NCI-H526 treated with DMSO at 0.1 percent for 48 hours (cell line): ENCODE measurements around the gene PDE7B.

Experiments used
- DNase-seq: peaks from one replicate; lab custom pipeline; 2025; lab: John Stamatoyannopoulos, UW

Gene PDE7B

GRCh38 chr6:136034422-136034821 is 182.9 kb downstream of the PDE7B start:
- no peak for DNase-seq

DNA sequence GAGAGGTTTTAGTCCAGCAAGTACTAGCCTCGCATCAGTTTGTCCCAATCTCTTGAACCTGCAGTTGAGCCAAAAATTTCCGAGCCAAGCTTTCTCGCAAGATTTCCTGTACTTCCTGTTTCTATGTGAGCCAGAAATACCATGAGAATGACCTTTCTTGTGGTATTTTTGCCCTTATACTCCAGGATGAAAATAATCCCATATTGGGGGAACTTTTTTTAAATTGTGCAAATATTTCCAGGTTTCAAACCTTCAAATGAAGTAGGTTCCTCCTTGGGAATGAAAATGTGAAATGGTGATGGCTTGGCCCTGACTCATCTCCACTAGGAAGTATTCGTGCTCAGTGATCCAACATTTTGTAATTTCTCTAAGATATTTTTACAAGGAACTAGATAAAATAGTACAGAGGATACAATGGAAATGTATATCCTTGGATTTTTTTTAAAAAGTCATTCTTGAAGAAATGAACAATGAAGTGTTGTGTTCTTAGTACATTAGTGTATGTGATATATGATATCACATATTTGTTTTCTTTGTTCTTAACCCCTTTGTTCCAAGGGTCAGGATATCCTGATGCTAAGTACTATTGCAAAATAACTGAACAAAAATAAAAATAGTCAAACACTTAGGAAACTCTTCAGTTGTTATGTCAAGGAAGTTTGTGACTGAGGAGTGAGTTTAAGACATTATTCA is 184.0 kb downstream of the PDE7B start:
- no peak for DNase-seq

- no peak for DNase-seq
Measured at GRCh38 chr6:136036071-136036380, 184.5 kb downstream of the PDE7B start.

DNA sequence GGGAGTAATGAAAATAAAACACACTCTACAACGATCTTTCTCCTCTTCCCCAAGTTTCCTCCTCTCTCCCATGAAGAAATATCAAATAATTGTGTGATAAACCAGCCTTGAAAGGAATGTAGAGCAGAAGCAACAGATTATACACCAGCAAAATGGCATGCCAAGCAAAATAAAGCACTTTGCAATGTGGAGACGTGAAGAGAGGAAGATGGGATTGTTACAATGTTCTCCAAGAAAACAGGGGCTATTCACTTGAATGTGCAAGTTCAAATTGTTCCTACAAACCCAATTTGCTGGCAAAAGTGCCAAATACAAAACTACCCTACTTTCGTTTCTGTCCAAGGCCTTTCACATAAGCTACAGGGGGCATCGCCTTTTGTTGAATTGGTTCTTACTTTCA is 185.1 kb downstream of the PDE7B start:
- DNase-seq = no peak

GRCh38 chr6:136037242-136037875 is 185.9 kb downstream of the PDE7B start:
- no peak for DNase-seq

- no peak for DNase-seq
Measured at GRCh38 chr6:136037876-136038460, 186.5 kb downstream of the PDE7B start.

- no peak for DNase-seq
Measured at GRCh38 chr6:136038531-136038930, 187.0 kb downstream of the PDE7B start.

- DNase-seq = no peak
Measured at GRCh38 chr6:136039185-136039584, 187.7 kb downstream of the PDE7B start.

- no peak for DNase-seq
Measured at GRCh38 chr6:136050475-136050874, 199.0 kb downstream of the PDE7B start.

- DNase-seq = no peak
Measured at GRCh38 chr6:136051140-136051775, 199.8 kb downstream of the PDE7B start.

- no peak for DNase-seq
Measured at GRCh38 chr6:136052031-136052430, 200.5 kb downstream of the PDE7B start.

DNA sequence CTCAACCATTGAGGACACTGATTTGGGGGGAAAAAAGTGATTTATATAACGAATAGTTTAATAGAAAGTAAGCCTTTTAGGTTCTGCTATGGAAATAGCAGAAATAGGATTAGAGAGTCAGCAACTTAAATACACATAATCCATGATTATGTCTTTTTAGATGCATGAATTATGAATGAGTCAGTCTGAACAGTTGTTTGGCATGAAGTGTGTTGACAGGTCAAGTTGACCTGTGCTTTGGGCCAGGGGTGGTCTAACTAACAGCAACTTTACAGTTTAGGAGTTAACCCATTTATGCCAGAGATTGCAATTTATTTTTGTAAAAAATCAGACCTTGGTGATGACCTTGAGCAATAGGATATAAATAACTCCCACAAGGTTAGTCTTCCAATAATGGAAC is 207.4 kb downstream of the PDE7B start:
- DNase-seq = no peak

DNA sequence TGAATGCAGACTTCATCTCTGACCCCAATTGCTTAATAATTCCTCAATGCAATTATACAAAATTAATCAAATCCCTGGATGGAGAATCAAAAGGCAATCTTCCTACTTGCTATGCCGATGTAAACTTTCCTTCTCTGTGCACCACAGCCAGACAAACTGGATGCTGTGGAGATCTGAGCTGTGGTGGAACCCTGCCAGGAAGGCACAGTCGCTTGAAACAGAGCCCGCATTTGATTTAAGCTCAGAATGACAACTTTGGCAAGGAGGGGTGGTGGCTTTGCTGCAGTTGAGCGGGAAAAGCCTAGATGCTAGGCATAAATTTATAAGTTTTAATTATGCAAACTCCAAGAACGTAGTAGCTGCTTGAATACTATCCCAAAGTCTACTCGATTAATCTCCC is 207.8 kb downstream of the PDE7B start:
- DNase-seq = no peak

DNA sequence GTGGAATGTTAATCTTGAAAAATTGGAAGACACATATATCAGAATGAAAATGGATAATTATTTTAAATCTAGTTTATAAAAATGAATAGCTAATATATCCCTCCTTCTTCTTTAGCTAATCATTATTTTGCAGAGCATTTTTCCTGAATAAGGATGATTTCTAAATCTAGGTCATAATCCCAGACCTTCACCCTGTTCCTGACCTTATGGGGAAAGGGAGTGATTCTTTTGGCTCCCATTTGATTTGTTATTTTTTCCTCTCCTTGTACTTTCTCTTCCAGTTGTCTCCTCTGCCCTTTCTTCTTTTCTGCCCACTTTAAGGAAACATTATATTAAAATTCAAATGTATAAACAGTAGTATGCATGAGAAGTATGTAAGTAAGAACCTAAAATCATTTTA is 208.6 kb downstream of the PDE7B start:
- no peak for DNase-seq

DNA sequence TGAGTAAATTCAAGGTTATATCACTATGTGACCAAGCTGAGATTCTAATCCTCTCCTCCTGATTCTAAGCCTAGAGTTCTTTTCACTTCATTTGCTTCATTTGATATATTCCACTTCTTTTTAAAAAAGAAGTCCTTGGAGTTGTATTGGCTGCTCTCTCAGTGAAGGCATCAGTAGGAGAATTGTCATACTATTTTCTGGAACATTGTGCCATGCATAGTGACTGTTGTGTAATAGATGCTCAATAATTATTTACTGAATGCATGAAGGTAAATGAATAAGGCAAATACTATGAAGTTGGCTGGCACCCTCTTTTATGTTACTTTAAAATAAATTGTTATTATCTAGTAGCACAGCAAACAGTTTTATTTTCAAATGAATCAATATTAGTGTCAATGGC is 209.3 kb downstream of the PDE7B start:
- DNase-seq = no peak

DNA sequence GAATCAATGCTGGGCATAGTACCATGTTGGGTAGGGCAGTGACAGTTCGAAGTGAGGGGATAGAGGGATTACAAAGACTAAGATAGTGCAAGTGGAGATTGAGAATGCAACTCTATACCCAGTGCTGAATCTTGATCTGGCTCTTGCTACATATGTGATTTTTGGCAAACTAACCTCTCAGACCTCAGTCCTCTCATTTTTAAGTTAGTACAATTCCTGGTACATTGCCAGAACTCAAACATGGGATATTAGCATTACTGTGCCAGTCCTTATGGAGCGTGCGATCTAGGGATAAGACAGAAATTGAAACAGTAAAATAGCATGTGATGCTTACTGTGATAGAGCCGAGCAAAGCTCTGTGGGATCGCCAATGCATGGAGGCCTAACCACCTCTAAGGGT is 210.2 kb downstream of the PDE7B start:
- no peak for DNase-seq

DNA sequence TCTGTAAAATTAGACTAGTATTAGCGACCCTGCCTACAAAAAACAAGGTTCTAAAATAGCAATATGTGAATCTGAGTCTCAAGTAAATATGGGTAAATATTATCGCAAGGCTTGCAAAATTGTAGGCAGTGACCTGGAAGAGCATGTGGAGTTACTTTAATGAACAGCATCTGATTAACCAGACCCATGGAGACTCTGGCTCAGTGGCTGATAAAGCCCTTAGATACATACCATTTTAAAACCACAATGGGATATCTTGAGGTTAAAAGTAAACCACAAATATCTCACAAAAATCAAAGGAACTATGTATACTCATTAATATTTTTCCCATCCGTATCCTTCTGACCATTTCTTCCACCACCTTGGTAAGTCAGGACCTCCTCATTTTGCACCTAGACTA is 211.6 kb downstream of the PDE7B start:
- DNase-seq = no peak

DNA sequence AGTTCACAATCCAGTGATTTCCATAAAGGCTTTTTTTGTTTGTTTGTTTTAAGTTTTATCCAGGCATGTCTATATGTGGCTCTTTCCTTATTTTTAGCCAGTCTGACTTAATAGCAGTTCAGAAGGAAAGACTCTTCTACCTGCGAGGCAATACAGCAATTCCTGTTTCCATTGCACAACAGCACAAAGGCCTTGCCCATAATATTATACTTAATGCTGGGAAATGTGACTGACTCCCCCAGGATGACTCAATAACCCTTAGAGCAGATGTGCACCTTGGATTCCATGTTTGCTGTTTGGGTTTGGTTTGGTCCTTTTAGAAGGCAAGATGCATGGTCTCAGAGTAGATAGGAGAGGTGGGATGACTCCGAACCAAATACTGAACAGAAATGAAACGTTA is 214.5 kb downstream of the PDE7B start:
- no peak for DNase-seq

GRCh38 chr6:136067731-136068341 is 216.3 kb downstream of the PDE7B start:
- DNase-seq = no peak

DNA sequence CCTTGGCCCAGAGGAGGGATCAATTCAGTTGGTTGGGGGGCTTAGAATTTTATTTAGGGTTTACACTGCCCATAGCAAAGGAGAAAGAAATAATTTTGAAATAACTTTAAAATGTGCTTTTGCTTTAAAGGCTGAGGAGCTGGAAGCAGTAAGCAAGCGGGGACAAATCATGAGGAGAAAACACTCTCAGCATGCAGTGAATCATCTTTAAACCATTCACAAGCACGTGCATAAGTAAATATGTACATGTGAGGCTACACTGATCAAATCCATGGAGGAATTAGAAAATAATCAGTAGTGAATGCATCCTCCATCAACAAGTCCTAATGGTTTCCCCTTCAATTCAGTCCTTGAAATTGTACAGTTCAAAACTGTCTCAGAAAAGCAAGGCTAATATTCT is 217.6 kb downstream of the PDE7B start:
- no peak for DNase-seq

GRCh38 chr6:136070815-136071214 is 219.3 kb downstream of the PDE7B start:
- DNase-seq = no peak

DNA sequence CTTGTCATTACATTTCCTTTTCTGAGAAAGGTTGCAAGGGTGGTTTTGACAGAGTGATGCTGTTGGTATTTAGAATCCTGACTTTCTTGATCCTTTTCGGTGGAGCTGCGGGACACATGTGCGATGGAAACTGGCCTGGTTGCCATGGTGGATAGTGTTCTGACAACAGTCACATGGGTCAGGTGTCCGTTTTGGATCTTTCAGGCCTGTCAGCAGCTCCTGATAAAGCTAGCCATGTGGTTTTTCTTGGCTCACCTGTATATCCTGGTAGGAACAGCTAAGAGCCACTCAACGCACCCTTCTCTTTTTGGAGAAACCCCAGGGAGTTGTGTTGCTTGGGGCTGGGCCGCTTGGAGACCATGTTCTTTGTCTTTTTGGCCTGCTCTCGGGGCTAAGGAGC is 221.2 kb downstream of the PDE7B start:
- no peak for DNase-seq

GRCh38 chr6:136073216-136073615 is 221.7 kb downstream of the PDE7B start:
- DNase-seq = no peak
